ENCODE measurements around the gene PALD1.

- TF ChIP-seq CTCF (IDR thresholded peaks at IDR 0.05) (no peak), PBX3 (IDR thresholded peaks at IDR 0.05) (no peak), POLR2AphosphoS2 (conservative IDR thresholded peaks at IDR 0.05; ENCODE audit: low read length) (no peak), EHMT2 (IDR thresholded peaks at IDR 0.05; ENCODE audit: low read depth) (no peak)
Observed at GRCh38 chr10:70433581-70434280, 44.8 kb upstream of the PALD1 start.

Data from A549 (cell line).